Erythroblast (primary cell): ENCODE measurements around the gene SORL1-AS1.

Source experiments
- GATA1 ChIP-seq: IDR thresholded peaks from 2 replicates; pipeline ENCODE4 v1.6.1; 2011; ENCODE audit warnings: low read depth, mild to moderate bottlenecking, control low read depth, low read length, moderate library complexity
- POLR2A ChIP-seq: IDR thresholded peaks from 2 replicates; pipeline ENCODE4 v1.6.1; 2011; ENCODE audit warnings: mild to moderate bottlenecking, low read length

DNA sequence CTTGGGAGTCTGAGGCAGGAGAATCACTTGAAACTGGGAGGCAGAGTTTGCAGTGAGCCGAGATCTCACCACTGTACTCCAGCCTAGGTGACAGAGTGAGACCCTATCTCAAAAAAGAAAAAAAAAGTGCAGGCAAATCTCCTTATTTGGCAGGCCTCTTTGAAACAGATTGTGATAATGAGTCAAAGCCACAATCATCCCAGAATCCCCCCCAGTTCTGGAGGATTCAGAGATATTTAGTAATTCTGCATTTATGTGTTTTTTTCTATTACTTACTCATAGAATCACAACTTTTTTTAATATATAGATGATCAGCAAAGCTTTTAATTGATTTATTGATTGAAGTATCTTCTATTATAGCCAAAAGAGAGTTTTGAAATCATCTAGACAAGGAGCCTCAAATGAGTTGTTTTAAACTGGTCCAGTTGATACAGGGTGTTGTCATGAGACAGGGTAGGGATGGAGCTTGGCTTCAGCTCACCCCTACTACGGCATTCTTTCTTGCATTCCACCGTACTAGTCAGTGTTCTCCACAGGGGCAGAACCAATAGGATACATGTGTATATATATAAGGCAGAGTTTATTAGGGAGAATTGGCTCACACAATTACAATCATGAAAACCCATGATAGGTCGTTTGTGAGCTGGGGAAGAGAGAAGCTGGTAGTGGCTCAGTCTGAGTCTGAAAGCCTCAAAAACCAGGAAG, 39.9 kb downstream of the SORL1-AS1 start:
- TF ChIP-seq POLR2A, result no peak
- TF ChIP-seq GATA1, result no peak
